T follicular helper cell (primary cell): ENCODE measurements around the gene CBX4.

ENCODE experiments used
- DNase-seq: peaks from one replicate; pipeline ENCODE4 v3.0.0-alpha.2; 2020; ENCODE audit warnings: low read depth

Gene CBX4

DNA sequence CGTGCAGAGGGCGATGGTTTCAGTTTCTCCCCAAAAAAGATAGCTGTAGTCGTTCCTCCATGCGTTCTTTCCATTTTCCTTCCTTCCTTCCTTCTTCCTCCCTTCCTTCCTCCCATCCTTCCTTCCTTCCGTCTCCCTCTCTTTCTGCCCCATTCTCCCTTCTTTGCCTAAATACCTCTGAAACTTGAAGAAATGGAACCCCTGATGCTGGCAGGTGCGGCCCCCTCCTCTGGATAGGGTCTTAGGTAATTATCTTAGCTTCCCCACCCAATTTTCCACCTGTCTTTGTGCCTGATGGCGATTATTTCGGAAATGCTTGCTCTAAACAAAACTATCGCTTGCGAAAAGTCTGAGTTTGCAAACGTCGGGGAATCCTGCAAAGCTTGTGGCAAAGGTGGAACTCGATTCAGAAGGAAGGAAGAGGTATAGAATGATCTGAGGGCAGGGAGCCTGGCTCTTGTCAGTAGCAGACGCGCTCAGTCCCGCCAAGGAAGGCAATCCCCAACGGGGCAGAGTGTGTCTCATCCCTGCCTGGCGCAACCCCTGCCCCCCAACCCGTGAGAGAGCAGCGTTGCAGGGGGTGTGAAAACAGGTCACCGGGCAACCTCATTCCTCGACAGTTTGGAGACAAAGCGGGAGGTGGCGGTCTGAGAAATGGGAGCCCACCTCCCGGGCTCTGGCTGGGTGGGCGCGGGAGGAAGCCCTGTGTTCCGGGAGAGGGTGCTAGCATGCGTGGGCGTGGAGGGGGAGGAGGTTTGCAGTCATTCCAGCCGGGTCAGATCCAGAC lies 39.5 kb downstream of the CBX4 start:
- DNase-seq = no peak

- DNase-seq = no peak
These were observed 40.1 kb downstream of the CBX4 start for GRCh38 chr17:79799174-79799537.

DNA sequence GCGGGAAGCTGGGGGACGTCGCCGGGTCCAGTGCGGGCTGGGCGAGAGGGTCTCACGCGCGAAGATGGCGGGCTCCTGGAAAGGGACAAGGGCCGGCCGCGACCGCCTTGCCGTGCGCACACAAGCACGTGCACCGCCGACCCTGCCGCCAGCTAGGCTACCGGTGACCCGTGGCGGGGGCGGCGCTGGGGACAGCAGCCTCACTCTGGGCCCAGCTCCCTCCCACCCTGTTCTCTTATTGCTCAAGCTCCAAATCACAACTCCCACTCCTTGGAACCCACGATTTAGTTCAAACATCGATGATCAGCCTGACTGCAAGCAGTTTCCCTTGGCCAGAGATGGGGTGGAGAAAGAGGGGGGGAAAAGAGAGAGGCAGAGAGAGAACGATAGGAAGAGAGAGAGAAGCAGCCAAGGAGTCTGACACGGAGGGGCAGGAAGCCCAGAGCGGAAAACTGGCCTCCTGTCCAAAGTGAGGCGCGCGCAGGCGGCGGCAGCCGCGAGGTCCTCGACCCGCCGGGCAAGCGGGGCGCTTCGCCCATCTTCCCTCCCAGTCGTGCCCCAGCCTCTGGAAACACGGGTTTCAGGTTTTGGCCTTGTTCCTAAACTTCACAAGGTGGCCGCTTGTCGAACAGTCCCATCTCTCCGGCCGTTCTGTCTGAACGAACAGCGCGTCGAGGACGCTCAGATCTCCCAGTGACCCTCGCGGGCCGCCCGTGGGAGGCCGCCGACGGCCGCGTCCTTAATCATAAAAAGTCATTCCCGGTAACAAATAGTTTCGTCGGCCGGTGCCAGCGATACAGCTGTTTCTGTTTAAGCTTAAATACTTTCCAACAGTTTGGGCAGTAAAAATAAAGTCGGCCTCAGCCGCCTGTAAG lies 40.7 kb downstream of the CBX4 start:
- DNase-seq = no peak

- no peak for DNase-seq
These were observed 41.5 kb downstream of the CBX4 start for GRCh38 chr17:79797492-79798298.

DNA sequence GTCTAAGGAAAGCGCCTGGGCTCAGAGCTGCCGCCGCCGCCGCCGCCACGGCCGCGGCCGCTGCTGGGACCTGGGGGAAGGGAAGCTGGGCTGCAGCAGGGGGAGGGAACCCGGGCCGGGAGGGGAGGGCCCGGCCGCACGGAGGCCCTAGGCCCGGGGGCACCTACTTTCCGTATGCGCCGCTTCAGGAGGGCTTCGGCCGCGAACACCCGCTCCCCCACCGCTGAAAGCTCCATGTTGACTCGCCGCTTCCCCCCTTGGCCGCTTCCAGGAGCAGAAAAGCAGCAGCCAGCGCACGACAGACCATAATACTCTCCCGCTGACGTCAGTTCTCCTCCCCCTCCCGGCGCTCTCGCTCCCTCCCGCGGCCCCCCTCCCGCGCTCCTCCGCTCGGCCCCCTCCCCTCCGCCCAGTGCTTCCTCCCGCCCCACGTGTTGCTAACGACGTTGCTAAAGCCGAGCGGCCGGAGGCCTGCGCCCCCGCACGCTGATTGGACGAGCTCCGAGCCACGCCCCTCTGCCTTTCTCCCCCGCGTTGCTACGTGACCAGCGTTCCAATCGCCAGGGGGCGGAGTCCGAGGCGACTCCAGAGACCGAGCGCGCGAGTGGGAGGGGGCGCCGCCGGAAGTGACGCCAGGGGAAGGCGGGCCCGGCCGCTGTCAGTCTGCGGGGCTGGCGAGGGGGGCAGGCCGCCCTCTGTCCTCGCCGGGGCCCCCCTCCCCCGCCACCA lies 42.3 kb downstream of the CBX4 start, which contains the start of gene CBX8:
Gene CBX8 (minus strand): TSS at position 315 of the 729 bp plus-strand sequence. CDS start 79 bp downstream, at position 236.
- DNase-seq = peak; percentile 98

GRCh38 chr17:79796444-79796762 lies 42.8 kb downstream of the CBX4 start:
- DNase-seq = no peak

GRCh38 chr17:79795795-79796443 lies 43.3 kb downstream of the CBX4 start:
- DNase-seq = no peak

DNA sequence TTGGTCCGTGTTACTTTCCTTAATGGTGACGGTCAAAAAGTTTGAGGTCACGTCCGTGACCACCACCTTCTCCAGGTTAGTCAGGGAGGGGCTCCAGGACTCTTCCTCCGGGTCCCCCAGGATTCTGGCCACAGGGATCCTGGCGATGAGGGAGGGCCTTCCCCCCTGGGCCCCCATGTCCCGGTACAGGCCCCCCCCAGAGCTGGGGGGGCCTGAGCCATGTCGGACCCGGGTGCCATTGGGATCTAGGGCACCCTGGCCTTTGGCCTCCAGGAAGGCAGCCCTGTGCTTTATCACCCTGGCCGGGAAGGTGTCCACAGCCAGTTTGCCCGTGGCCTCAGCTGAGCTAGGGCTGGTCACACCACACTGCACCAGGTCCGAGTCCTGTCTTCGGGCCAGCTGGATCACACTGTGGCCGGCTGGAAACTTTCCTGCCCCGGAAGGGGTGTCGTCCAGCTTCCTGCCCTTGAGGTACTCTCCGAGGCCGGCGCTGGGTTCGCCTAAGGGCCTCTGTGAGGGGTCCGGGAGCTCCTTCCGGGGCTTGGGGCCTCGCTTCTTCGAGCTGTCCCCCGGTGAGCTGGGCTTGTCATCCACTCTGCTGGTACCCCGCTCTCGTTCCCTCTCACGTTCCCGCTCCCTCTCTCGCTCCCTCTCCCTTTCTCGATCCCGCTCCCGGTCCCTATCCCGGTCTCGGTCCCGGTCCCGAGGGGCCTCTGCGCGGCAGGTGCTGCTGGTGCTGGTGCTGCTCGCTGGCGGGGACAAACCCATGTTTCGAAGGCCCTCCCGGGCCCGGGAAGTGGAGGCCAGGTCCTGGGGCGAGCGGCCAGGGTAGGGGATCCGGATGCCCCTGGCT lies 44.4 kb downstream of the CBX4 start:
- no peak for DNase-seq

- DNase-seq = no peak
These were observed 45.3 kb downstream of the CBX4 start for GRCh38 chr17:79793924-79794304.

DNA sequence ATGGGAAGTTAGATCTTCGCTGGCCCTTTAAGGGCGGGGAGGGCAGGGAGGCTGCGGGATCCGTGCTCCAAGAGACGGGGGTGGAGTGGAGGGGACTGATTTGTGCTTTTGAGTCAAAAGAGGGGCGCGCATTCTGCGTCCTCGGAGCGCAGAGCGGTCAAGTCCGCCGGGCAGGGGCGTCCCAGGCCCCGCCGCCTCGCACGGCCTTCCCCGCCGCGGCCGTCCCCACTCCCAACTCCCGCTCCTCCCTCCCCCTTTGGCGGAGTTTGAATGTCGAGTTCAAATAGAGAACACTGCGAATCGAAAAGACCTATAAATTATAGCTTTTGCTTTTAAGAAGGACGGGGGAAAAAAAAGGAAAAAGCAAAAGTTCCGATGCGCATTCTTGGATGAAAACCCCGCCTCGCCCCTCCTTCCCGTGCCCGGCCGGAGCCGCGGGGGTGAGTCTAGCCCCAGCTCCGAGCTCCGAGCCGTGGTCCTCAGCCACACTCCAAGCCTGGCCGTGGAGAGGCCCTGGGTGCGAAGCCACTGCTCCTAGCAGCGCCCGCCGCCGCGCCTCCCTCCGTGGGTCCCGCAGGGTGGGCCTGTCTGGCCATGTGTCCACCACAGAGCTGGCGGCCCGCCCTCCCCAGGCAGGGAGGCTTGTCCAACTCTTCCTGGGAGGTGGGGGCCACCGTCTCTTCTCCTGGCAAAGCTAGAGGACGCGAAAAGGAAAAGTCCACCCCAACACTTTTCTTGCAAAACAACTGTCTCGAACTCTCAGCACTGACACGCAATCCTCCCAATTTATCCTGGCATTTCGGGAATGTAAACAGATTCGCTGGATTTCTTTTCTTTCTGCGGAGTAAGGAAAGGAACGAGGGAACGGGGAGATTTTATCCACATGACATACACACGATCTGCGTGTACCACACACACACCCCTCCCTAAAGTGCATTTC lies 46.0 kb downstream of the CBX4 start:
- no peak for DNase-seq

DNA sequence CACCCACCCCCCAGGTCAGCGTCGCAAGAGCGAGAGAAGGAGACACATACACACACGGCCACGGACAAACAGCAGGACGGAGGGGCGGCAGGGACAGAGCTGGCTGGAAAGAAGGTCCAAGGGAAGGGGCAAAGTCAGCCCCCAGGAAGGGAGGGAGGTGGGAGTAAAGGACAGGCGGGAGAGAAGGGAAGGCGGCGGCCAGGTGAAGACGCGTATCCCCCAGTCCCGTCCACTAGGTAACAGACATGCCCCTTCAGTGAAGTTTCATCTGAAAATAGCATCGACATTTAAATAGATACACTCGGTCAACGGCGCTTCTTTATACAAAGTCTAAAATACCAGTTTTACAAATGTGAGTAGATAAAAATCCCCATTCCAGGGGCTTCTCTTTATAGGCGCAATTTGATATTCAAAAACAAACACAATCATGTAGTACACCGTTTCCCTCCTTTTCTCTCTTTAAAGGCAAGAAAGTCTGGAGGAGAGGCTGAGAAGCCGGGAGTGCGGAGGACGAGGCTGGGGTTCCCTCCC lies 46.8 kb downstream of the CBX4 start:
- DNase-seq = no peak

DNA sequence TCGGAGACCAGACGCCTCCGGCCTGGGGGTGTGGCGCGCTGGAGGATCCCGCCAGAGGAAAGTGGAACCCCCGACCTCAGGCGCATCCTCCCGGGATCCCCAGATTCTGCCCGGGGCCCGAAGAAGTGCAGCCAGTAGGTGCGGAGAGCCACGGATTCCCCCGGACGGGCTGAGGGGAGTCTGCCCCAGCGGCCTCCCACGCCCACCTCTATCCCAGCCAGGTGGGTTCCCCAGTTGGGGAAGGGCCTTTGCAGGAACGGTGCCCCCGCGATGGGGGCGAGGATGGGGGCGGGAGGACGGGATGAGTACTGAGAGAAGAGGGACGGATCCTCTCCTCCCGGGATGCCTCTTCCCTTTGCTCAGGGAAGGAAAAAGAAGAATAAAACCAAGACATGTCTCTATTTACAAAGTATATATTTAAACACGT lies 47.5 kb downstream of the CBX4 start:
- no peak for DNase-seq

DNA sequence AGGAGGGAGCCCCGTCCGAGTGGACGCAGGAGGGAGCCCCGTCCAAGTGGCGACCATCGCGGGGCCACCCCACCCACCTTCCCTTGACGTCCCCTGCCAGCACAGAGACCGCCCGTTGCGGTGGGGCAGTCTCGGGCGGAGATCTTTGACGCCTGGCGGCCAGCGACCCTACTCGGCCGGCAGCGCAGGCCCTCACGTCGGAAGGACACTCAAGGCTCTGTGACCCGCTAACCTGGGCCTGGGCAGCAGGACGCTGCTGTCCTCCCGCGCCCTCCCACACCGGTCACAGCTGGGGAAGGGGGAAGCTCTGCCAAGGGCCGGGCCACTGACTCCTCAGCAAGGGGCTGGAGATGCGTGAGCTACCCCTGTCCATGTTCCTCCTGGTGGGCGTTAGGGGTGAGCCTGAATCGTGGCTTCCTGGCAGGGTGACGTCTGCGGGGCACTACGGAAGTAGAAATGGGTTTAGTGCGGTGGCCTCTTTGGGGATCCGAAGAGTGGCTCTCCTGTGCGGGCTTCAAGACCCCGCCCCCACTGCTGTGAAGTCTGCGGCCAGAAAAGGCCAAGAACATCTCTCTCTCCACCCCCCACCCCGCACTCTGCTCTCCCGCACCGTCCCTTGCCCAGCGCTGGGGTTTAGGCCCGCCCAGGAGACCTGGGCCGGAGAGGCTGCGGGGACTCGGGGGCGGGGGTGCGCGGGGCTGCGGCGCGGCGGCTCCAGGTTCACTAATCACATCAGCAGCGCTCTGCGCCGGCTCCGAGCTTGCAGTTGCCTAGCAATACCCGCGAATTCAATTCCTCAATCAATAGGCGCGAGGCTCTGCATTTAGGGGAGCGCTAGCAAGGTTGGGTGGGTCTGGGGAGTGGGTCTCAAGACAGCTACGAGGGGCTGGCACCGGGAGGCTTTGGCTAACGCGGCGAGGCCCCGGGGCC lies 48.2 kb downstream of the CBX4 start:
- DNase-seq = no peak

DNA sequence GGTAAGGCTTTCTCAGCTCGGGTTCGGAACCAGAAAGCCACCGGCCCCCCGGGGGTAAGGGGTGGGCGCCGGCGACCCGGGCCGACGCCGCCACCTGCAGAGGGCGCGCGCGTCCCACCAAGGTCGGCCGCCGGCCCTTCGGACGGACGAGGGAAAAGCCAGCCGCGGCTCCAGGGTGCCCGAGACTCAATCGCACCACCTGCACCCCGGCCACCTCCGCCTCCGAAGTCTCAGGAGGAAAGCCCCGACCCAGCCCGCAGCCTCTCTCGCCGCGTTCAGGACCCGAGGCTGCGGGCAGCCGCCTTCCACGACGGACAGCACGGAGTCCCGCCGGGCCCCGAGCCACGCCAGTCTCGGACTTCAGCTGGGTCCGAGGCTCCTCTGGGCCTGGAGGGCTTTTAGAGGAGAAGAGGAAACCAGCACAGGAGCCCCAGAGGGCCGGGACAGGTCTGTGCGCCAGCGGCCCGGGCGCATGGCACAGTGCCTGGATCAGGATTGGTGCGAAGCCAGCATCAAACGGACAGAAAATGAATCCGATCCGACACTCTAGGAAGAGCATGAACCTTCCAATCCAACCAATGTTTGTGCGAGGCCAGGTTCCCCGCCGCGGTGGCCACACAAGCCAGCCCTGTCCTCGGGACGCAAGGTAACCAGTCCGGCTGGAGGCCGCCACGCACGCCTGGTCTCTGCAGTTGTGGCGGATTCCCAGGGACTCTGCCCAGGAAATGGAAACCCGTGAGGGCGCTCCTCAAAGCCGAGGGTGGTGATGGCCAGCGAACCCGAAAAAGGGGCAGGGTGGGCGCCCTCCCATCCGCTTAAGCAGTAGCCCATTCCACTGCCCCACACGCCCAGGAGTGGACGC lies 49.1 kb downstream of the CBX4 start:
- no peak for DNase-seq

GRCh38 chr17:79788989-79789942 lies 50.0 kb downstream of the CBX4 start:
- no peak for DNase-seq

DNA sequence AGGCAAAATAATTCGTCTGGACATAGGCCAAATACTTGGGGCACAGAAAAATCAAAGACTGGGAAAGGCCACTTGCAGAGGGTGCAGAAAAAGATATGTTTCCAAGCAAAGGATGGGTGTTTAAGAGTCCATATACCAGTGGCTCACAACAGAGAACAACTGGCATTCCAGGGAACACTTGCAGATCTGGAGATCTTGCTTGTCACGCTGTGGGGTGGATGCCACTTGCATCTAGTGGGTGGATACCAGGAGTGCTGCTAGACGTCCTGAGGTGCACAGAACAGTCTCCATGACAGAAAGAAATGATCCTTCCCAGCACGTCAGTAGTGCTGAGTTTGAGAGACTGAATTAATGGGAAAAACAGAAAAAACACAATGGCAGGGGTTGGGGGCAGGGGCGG lies 50.8 kb downstream of the CBX4 start:
- no peak for DNase-seq
